HG03045 (cell line): ENCODE results near the gene FGD2.

Source experiments
- ATAC-seq: cut with Tn5 transposase; IDR thresholded peaks from one replicate; pipeline ENCODE4 v1.9.1; 2021; ENCODE audit warnings: mild to moderate bottlenecking, moderate library complexity; ENCODE audit not compliant: unreplicated experiment

FGD2 gene

GRCh38 chr6:37005061-37005810, at the start of gene FGD2:
Gene FGD2 (plus strand): TSS chr6:37005655. CDS start chr6:37005818, 163 bp downstream.
- peak; percentile 66 for ATAC-seq

- no peak for ATAC-seq
Measured at GRCh38 chr6:36955671-36956445, 49.6 kb upstream of the FGD2 start.

GRCh38 chr6:36956446-36956820, 49.0 kb upstream of the FGD2 start:
- no peak for ATAC-seq

GRCh38 chr6:36957773-36958271, 47.6 kb upstream of the FGD2 start:
- no peak for ATAC-seq

- no peak for ATAC-seq
Measured at GRCh38 chr6:36958775-36959554, 46.5 kb upstream of the FGD2 start.

- ATAC-seq, result no peak
Measured at GRCh38 chr6:36959555-36960250, 45.8 kb upstream of the FGD2 start.

GRCh38 chr6:36961441-36962435, 43.7 kb upstream of the FGD2 start:
- no peak for ATAC-seq

- ATAC-seq, result no peak
Measured at GRCh38 chr6:36962874-36963273, 42.6 kb upstream of the FGD2 start.

GRCh38 chr6:36963451-36964290, 41.8 kb upstream of the FGD2 start:
- no peak for ATAC-seq

- ATAC-seq, result no peak
Measured at GRCh38 chr6:36964349-36964748, 41.1 kb upstream of the FGD2 start.

- ATAC-seq, result no peak
Measured at GRCh38 chr6:36964908-36965307, 40.5 kb upstream of the FGD2 start.

GRCh38 chr6:36967301-36967700, 38.2 kb upstream of the FGD2 start:
- ATAC-seq, result no peak

- no peak for ATAC-seq
Measured at GRCh38 chr6:36967757-36968156, 37.7 kb upstream of the FGD2 start.

- ATAC-seq, result no peak
Measured at GRCh38 chr6:36968266-36968977, 37.0 kb upstream of the FGD2 start.

GRCh38 chr6:36969240-36969691, 36.2 kb upstream of the FGD2 start:
- no peak for ATAC-seq

GRCh38 chr6:36969988-36970891, 35.2 kb upstream of the FGD2 start:
- ATAC-seq, result no peak
